ENCODE results near the gene USHBP1.

USHBP1 gene

GRCh38 chr19:17215127-17215971, 49.2 kb downstream of the USHBP1 start, which contains the start of gene USE1:
USE1 (plus strand) TSS chr19:17215357; CDS start chr19:17215406, 49 bp downstream.
- Histone ChIP-seq H3K27me3 (ENCODE audit: low read length) (no peaks in the 10 kb centered on the region), H3K36me3 (ENCODE audit: low read length) (no peaks in the 10 kb centered on the region), H4K20me1 (ENCODE audit: low read depth, low read length) (no peaks in the 10 kb centered on the region), H2AFZ (ENCODE audit: low read depth, low read length, severe bottlenecking) (peak within 1 kb of the TSS; percentile 88), H3F3A (ENCODE audit: insufficient read depth) (0 out of 2 replicates have a peak, but pooled peaks cover 3% of the 10 kb centered on the region), H3K27ac (ENCODE audit: low read depth, low read length) (peak within 1 kb of the TSS; percentile 71), H3K9me3 (ENCODE audit: insufficient read depth, low read length) (no peaks in the 10 kb centered on the region), H3K9me2 (replicated peaks; ENCODE audit: insufficient read depth, low read length) (no peaks in the 10 kb centered on the region), H3K4me2 (ENCODE audit: low read depth, low read length, poor library complexity, severe bottlenecking) (peak within 1 kb of the TSS; percentile 83), H3K79me2 (ENCODE audit: insufficient read depth, low read length) (no peaks in the 10 kb centered on the region), H3K4me3 (ENCODE audit: insufficient read depth, low read length, poor library complexity, severe bottlenecking) (peak within 1 kb of the TSS; percentile 65), H3K9ac (ENCODE audit: low read length) (peak within 1 kb of the TSS; percentile 64)
- no peak for TF ChIP-seq EZH2phosphoT487 (conservative IDR thresholded peaks at IDR 0.05; ENCODE audit: low read length)
- TF ChIP-seq, protein P1, sequence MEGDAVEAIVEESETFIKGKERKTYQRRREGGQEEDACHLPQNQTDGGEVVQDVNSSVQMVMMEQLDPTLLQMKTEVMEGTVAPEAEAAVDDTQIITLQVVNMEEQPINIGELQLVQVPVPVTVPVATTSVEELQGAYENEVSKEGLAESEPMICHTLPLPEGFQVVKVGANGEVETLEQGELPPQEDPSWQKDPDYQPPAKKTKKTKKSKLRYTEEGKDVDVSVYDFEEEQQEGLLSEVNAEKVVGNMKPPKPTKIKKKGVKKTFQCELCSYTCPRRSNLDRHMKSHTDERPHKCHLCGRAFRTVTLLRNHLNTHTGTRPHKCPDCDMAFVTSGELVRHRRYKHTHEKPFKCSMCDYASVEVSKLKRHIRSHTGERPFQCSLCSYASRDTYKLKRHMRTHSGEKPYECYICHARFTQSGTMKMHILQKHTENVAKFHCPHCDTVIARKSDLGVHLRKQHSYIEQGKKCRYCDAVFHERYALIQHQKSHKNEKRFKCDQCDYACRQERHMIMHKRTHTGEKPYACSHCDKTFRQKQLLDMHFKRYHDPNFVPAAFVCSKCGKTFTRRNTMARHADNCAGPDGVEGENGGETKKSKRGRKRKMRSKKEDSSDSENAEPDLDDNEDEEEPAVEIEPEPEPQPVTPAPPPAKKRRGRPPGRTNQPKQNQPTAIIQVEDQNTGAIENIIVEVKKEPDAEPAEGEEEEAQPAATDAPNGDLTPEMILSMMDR (IDR thresholded peaks at IDR 0.05; ENCODE audit: insufficient read depth, low read length, poor library complexity, severe bottlenecking): no peak

GRCh38 chr19:17214508-17215126, 49.9 kb downstream of the USHBP1 start:
- H3F3A ChIP-seq (ENCODE audit: insufficient read depth): 0 out of 2 replicates have a peak, but pooled peaks cover 3% of the 10 kb centered on the region
- H3K4me3 ChIP-seq (ENCODE audit: insufficient read depth, low read length, poor library complexity, severe bottlenecking): peak overlapping the region; percentile 65
- no peaks in the 10 kb centered on the region for H3K36me3 ChIP-seq (ENCODE audit: low read length)
- no peaks in the 10 kb centered on the region for H4K20me1 ChIP-seq (ENCODE audit: low read depth, low read length)
- H3K9me2 ChIP-seq (replicated peaks; ENCODE audit: insufficient read depth, low read length): no peaks in the 10 kb centered on the region
- H3K9me3 ChIP-seq (ENCODE audit: insufficient read depth, low read length): no peaks in the 10 kb centered on the region
- peak overlapping the region; percentile 71; the same call in 1 of the 2 replicates for H3K27ac ChIP-seq (ENCODE audit: low read depth, low read length)
- H3K9ac ChIP-seq (ENCODE audit: low read length): peak overlapping the region; percentile 64
- peak overlapping the region; percentile 83 for H3K4me2 ChIP-seq (ENCODE audit: low read depth, low read length, poor library complexity, severe bottlenecking)
- H2AFZ ChIP-seq (ENCODE audit: low read depth, low read length, severe bottlenecking): peak overlapping the region; percentile 88
- H3K79me2 ChIP-seq (ENCODE audit: insufficient read depth, low read length): no peaks in the 10 kb centered on the region
- TF ChIP-seq, protein P1 (IDR thresholded peaks at IDR 0.05; ENCODE audit: insufficient read depth, low read length, poor library complexity, severe bottlenecking): no peak
- no peak for TF ChIP-seq EZH2phosphoT487 (conservative IDR thresholded peaks at IDR 0.05; ENCODE audit: low read length)
- H3K27me3 ChIP-seq (ENCODE audit: low read length): no peaks in the 10 kb centered on the region

DNA sequence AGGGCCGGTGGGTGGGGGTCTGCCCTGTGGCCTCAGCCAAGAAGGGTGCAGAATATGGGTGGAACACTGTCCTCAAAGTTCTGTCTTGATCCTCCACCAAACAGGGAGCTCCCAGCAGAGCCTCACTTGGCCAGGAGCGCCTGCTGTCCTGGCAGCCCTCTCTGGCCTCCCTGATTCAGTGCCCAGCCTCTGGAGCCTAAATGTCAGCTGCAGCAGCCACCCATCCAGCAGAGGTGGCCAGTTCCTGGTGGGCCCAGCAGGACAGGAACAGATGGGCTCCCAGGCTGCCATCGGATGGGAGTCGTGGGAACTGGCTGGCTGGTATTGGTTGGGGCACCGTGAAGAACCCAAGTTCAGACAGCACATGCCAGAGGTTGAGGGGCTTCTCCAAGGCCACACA, 51.2 kb downstream of the USHBP1 start:
- Histone ChIP-seq H4K20me1 (ENCODE audit: low read depth, low read length) (no peaks in the 10 kb centered on the region), H3K27ac (ENCODE audit: low read depth, low read length) (no peak overlapping the region), H3K4me3 (ENCODE audit: insufficient read depth, low read length, poor library complexity, severe bottlenecking) (no peak overlapping the region), H3K79me2 (ENCODE audit: insufficient read depth, low read length) (no peaks in the 10 kb centered on the region), H3K9me2 (replicated peaks; ENCODE audit: insufficient read depth, low read length) (no peaks in the 10 kb centered on the region), H3F3A (ENCODE audit: insufficient read depth) (0 out of 2 replicates have a peak, but pooled peaks cover 3% of the 10 kb centered on the region), H3K36me3 (ENCODE audit: low read length) (no peaks in the 10 kb centered on the region), H3K4me2 (ENCODE audit: low read depth, low read length, poor library complexity, severe bottlenecking) (no peak overlapping the region), H3K9ac (ENCODE audit: low read length) (no peak overlapping the region), H2AFZ (ENCODE audit: low read depth, low read length, severe bottlenecking) (no peak overlapping the region), H3K27me3 (ENCODE audit: low read length) (no peaks in the 10 kb centered on the region), H3K9me3 (ENCODE audit: insufficient read depth, low read length) (no peaks in the 10 kb centered on the region)
- TF ChIP-seq EZH2phosphoT487 (conservative IDR thresholded peaks at IDR 0.05; ENCODE audit: low read length): no peak
- TF ChIP-seq, protein P1 (IDR thresholded peaks at IDR 0.05; ENCODE audit: insufficient read depth, low read length, poor library complexity, severe bottlenecking): no peak
